Measurements from ENCODE around the gene HCST. TPM values are rescaled to one million over a fixed set of nuclear protein-coding genes. Genes with fewer than 3 reads are reported as not detected.

The HCST gene
- total RNA-seq, 2 donors from 2014 or later, result 1.3 to 1.5 TPM

DNA sequence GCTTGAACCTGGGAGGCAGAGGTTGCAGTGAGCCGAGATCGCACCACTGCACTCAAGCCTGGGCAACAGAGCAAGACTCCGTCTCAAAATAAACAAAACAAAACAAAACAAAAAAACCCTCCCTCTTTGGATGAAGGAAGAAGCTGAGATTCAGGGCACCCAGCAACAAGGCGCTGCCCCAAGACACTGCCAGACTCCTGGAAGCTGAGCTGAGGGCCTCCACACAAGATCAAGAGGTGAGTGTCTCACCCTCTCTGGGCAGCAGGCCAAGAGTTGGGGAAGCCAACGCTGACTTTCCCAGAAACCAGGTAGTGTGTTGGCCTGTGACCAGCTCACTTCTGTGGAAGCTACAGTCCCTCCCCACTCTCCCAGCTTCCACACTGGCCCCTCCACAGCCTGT, 9.5 kb downstream of the HCST start:
- Histone ChIP-seq H3K36me3 (ENCODE audit: control insufficient read depth, insufficient read depth, low read length) (no peaks in the 10 kb centered on the region), H3K9me3 (ENCODE audit: control insufficient read depth, low read length) (no peaks in the 10 kb centered on the region), H3K4me1 (ENCODE audit: control insufficient read depth, insufficient read depth, low read length) (peaks cover 6% of the 10 kb centered on the region), H3K27ac (ENCODE audit: low read depth, low read length) (no peak overlapping the region), H3K9ac (ENCODE audit: extremely low read depth, low read length, poor library complexity, severe bottlenecking) (no peak overlapping the region), H3K27me3 (ENCODE audit: control insufficient read depth, insufficient read depth, low read length, poor library complexity, severe bottlenecking) (no peaks in the 10 kb centered on the region), H3K4me3 (ENCODE audit: low read length) (no peak overlapping the region)
- Mint-ChIP-seq H3K9me3 (no peaks in the 10 kb centered on the region), H3K4me1 (peaks cover 8% of the 10 kb centered on the region), H3K27me3 (ENCODE audit: insufficient read depth) (peaks cover 2% of the 10 kb centered on the region), H3K4me3 (no peak overlapping the region), H3K36me3 (ENCODE audit: low read depth) (no peaks in the 10 kb centered on the region), H3K27ac (no peak overlapping the region)
- WGBS, 2 experiments (ENCODE audit: insufficient coverage in 1 of 2, insufficient read length in 1 of 2), result 90 to 93% methylated on average over 2 to 5 of the region's 5 CpGs
- no peak for DNase-seq
- TF ChIP-seq, protein P1, sequence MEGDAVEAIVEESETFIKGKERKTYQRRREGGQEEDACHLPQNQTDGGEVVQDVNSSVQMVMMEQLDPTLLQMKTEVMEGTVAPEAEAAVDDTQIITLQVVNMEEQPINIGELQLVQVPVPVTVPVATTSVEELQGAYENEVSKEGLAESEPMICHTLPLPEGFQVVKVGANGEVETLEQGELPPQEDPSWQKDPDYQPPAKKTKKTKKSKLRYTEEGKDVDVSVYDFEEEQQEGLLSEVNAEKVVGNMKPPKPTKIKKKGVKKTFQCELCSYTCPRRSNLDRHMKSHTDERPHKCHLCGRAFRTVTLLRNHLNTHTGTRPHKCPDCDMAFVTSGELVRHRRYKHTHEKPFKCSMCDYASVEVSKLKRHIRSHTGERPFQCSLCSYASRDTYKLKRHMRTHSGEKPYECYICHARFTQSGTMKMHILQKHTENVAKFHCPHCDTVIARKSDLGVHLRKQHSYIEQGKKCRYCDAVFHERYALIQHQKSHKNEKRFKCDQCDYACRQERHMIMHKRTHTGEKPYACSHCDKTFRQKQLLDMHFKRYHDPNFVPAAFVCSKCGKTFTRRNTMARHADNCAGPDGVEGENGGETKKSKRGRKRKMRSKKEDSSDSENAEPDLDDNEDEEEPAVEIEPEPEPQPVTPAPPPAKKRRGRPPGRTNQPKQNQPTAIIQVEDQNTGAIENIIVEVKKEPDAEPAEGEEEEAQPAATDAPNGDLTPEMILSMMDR (conservative IDR thresholded peaks at IDR 0.05), result no peak

DNA sequence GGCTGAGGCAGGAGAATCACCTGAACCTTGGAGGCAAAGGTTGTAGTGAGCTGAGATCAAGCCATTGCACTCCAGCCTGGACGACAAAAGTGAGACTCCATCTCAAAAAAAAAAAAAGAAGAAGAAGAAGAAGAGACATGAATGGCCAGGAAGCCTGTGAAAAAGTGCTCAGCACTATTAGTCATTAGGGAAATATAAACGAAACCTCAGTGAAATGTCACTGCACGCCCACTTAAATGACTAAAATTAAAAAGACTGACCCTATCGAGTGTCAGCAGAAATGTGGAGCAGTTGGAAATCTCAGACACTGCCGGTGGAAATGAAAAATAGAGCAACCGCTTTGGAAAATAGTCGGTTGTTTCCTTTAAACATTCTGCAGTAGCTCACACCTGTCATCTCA, 11.3 kb downstream of the HCST start:
- WGBS, 2 experiments (ENCODE audit: insufficient coverage in 1 of 2, insufficient read length in 1 of 2), result 85% methylated on average over 5 to 7 of the region's 7 CpGs
- Histone ChIP-seq H3K9me3 (ENCODE audit: control insufficient read depth, low read length) (no peaks in the 10 kb centered on the region), H3K27ac (ENCODE audit: low read depth, low read length) (no peak overlapping the region), H3K4me3 (ENCODE audit: low read length) (no peak overlapping the region), H3K36me3 (ENCODE audit: control insufficient read depth, insufficient read depth, low read length) (no peaks in the 10 kb centered on the region), H3K4me1 (ENCODE audit: control insufficient read depth, insufficient read depth, low read length) (no peaks in the 10 kb centered on the region), H3K9ac (ENCODE audit: extremely low read depth, low read length, poor library complexity, severe bottlenecking) (no peak overlapping the region), H3K27me3 (ENCODE audit: control insufficient read depth, insufficient read depth, low read length, poor library complexity, severe bottlenecking) (no peaks in the 10 kb centered on the region)
- Mint-ChIP-seq H3K9me3 (no peaks in the 10 kb centered on the region), H3K27me3 (ENCODE audit: insufficient read depth) (peaks cover 2% of the 10 kb centered on the region), H3K4me1 (no peaks in the 10 kb centered on the region), H3K36me3 (ENCODE audit: low read depth) (no peaks in the 10 kb centered on the region), H3K4me3 (no peak overlapping the region), H3K27ac (no peak overlapping the region)
- no peak for DNase-seq
- TF ChIP-seq, protein P1 (conservative IDR thresholded peaks at IDR 0.05), result no peak

DNA sequence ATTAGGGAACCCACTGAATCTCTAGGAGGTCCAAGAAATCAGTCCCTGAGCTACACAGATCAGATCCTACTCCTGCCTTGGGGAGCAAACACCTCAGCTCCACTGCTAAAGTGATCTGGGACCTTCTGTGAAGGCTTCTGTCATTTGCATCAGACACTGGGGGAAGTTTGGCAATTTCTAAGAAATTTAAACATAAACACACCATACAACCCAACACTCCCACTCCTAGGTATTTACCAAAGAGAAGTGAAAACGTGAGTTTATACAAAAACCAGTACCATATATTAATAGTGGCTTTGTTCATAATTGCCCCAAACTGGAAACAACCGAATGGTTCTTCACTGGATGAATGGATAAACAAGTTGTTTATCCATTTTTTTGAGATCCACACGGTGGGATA, 13.1 kb downstream of the HCST start:
- Histone ChIP-seq H3K4me3 (ENCODE audit: low read length) (no peak overlapping the region), H3K9me3 (ENCODE audit: control insufficient read depth, low read length) (no peaks in the 10 kb centered on the region), H3K9ac (ENCODE audit: extremely low read depth, low read length, poor library complexity, severe bottlenecking) (no peak overlapping the region), H3K27me3 (ENCODE audit: control insufficient read depth, insufficient read depth, low read length, poor library complexity, severe bottlenecking) (no peaks in the 10 kb centered on the region), H3K27ac (ENCODE audit: low read depth, low read length) (no peak overlapping the region), H3K4me1 (ENCODE audit: control insufficient read depth, insufficient read depth, low read length) (no peaks in the 10 kb centered on the region), H3K36me3 (ENCODE audit: control insufficient read depth, insufficient read depth, low read length) (no peaks in the 10 kb centered on the region)
- no peaks in the 10 kb centered on the region for H3K4me1 Mint-ChIP-seq
- no peak for DNase-seq
- no peaks in the 10 kb centered on the region for H3K36me3 Mint-ChIP-seq (ENCODE audit: low read depth)
- H3K4me3 Mint-ChIP-seq, result no peak overlapping the region
- 76 to 88% methylated on average over 3 of the region's 3 CpGs for WGBS, 2 experiments (ENCODE audit: insufficient coverage in 1 of 2, insufficient read length in 1 of 2)
- H3K27me3 Mint-ChIP-seq (ENCODE audit: insufficient read depth), result peaks cover 2% of the 10 kb centered on the region
- no peak overlapping the region for H3K27ac Mint-ChIP-seq
- no peaks in the 10 kb centered on the region for H3K9me3 Mint-ChIP-seq
- TF ChIP-seq, protein P1 (conservative IDR thresholded peaks at IDR 0.05), result no peak
